Stimulated activated CD4-positive, alpha-beta T cell treated with anti-CD3 and anti-CD28 coated beads, Interleukin-2, amount 100 ng/mL, for 4 hours (primary cell): ENCODE results near the gene KRTAP16-1.

Experiments
- DNase-seq: peaks from one replicate; pipeline ENCODE4 v3.0.0-alpha.2; 2020; ENCODE audit warnings: low read depth

The KRTAP16-1 gene

GRCh38 chr17:41329279-41329948 is 20.3 kb upstream of the KRTAP16-1 start:
- DNase-seq: no peak

- DNase-seq: no peak
These were observed 19.1 kb upstream of the KRTAP16-1 start for GRCh38 chr17:41328207-41328606.

- no peak for DNase-seq
These were observed 18.5 kb upstream of the KRTAP16-1 start for GRCh38 chr17:41327411-41328120.

GRCh38 chr17:41326173-41327145 is 17.4 kb upstream of the KRTAP16-1 start:
- no peak for DNase-seq

- no peak for DNase-seq
These were observed 16.5 kb upstream of the KRTAP16-1 start for GRCh38 chr17:41325611-41326010.

GRCh38 chr17:41325126-41325525 is 16.0 kb upstream of the KRTAP16-1 start:
- no peak for DNase-seq

- DNase-seq: no peak
These were observed 15.3 kb upstream of the KRTAP16-1 start for GRCh38 chr17:41324180-41325075.

- no peak for DNase-seq
These were observed 14.1 kb upstream of the KRTAP16-1 start for GRCh38 chr17:41322903-41323895.

- DNase-seq: no peak
These were observed 13.2 kb upstream of the KRTAP16-1 start for GRCh38 chr17:41322094-41322902.

GRCh38 chr17:41318231-41318630 is 9.1 kb upstream of the KRTAP16-1 start:
- DNase-seq: no peak

- DNase-seq: no peak
These were observed 6.8 kb upstream of the KRTAP16-1 start for GRCh38 chr17:41315814-41316445.

GRCh38 chr17:41315204-41315794 is 6.2 kb upstream of the KRTAP16-1 start, which contains the start of gene KRTAP17-1:
Gene KRTAP17-1 (minus strand): TSS chr17:41315710. CDS start chr17:41315650, 60 bp downstream.
- DNase-seq: no peak

GRCh38 chr17:41311111-41311510 is 2.0 kb upstream of the KRTAP16-1 start:
- no peak for DNase-seq

GRCh38 chr17:41308251-41308917 is 725 bp downstream of the KRTAP16-1 start:
- DNase-seq: peak; percentile 36

- no peak for DNase-seq
These were observed 1.5 kb downstream of the KRTAP16-1 start for GRCh38 chr17:41307647-41308046.

GRCh38 chr17:41304091-41304490 is 5.0 kb downstream of the KRTAP16-1 start:
- DNase-seq: no peak

- no peak for DNase-seq
These were observed 6.1 kb downstream of the KRTAP16-1 start for GRCh38 chr17:41302981-41303380.
